Spleen (tissue), 7 donors: ENCODE data around the gene UGT1A7.

ENCODE experiments used
- CTCF ChIP-seq, 11 experiments: fragments of 200-600 bp in 7 of 11; fragments of 450-650 bp in 4 of 11; sonication (generic) in 4 of 11; IDR thresholded peaks in 8 of 11; conservative IDR thresholded peaks in 3 of 11; 1 replicate in 7 of 11; 2 replicates in 4 of 11; pipeline versions ENCODE4 v1.4.0 to v1.8.0; 2016 to 2021; ENCODE audit warnings: antibody characterized with exemption in 11 of 11, inconsistent platforms in 4 of 11, mild to moderate bottlenecking in 1 of 11
- POLR2A ChIP-seq, 3 donors: fragments of 450-650 bp; IDR thresholded peaks; one replicate each; pipeline ENCODE4 v1.5.1; 2017; ENCODE audit warnings: antibody characterized with exemption in 3 of 3, mild to moderate bottlenecking in 1 of 3
- POLR2AphosphoS5 ChIP-seq, 3 donors: sonication (generic); formaldehyde crosslinking; IDR thresholded peaks; one replicate each; pipeline ENCODE4 v1.5.1; 2017; ENCODE audit warnings: antibody characterized with exemption in 3 of 3
- donor health status: DM: no; HTN: no; CAD: no; lungs with moderate emphysema.
- donor health status: DM: no; HTN: no; CAD: no.
- donor health status: DM: no; HTN: no; CAD: no.

- no peak for TF ChIP-seq CTCF (IDR thresholded peaks at IDR 0.05 in 8 of 11, conservative IDR thresholded peaks at IDR 0.05 in 3 of 11)
- no peak for TF ChIP-seq POLR2A (IDR thresholded peaks at IDR 0.05)
- TF ChIP-seq POLR2AphosphoS5 (IDR thresholded peaks at IDR 0.05), result no peak
These were observed 63.5 kb downstream of the UGT1A7 start for GRCh38 chr2:233745073-233745755.
